GM18868 (cell line): ENCODE measurements around the gene DNAJC27.

ENCODE experiments used
- ATAC-seq: cut with Tn5 transposase; IDR thresholded peaks from one replicate; pipeline ENCODE4 v1.9.1; 2021; ENCODE audit warnings: mild to moderate bottlenecking, moderate library complexity; ENCODE audit not compliant: unreplicated experiment

DNAJC27 gene

DNA sequence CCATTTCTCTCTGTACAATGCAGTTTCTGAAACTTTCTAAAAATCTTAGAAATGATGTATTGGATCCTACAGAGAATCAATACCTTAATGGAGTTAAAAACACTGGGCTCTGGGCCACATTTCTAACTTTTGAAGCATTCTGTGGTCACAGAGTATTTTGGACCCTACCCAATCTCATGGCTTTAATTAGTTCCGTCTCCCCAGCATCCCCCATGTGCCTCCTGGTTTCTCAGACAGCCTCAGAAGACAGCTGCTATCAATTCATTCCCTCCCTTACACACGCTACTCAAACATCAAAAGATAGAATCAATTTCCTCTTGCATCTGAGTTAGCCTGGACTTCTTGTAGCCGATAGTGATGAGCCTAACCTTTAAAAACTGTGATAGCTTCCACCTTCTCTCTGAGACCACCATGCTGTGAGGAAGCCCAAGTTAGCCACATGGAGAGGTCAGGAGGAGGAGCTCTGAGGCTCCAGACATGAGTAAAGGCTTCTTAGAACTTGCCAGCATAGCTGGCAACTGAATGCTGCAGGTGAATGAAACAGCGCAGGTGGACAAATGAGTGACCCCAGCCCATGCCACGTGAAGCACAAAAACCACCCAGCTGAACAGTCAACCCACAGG, 62.1 kb downstream of the DNAJC27 start:
- ATAC-seq, result no peak

DNA sequence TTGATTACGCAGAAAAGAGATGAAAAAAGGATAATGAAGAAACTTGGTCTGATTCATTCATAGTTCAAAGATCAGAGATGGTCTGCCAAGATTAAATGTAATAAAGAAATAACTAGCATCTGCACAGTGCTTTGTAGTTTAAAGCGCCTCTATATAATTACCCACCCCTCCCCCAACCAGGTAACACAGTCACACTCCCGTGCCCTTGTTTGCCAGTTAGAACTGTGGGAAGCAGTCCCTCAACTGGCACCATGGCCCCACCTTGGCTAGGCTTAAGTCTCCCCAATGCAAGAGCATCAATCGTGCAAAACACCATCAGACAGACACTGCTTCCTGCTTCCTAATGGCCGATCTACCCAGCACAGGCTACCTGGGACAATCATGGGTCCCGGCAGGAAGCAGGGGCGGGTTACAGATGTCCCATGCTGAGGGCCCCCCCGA, 63.3 kb downstream of the DNAJC27 start:
- no peak for ATAC-seq

- no peak for ATAC-seq
Measured at GRCh38 chr2:24907116-24907515, 64.6 kb downstream of the DNAJC27 start.

- ATAC-seq, result no peak
Measured at GRCh38 chr2:24906466-24906865, 65.3 kb downstream of the DNAJC27 start.

- ATAC-seq, result no peak
Measured at GRCh38 chr2:24903161-24904103, 68.3 kb downstream of the DNAJC27 start.

DNA sequence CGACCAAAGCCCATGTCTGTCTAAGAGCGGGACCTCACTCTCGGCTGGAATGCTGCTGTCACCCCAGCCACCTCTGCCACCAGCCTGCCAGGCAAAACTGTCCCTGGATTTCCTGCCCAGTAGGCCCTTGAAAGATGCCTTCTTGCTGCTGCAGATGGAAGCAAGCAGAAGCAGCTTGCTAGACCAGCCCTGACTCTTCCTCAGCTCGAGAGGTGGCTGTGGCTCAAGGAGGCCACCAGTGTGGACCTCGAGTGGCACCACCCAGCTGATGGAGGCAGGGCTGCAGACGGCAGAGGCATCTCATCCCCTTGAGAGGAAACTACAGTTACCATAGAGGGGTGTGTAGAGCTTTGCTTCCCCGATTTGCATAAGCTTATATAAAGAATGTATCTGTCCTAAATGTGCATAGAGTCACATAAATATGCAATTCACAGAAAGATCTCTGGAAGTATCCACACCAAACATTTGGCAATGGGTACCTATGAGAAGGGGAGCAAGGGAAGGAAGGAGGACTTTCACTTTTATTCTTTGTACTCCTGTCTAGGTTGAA, 72.3 kb downstream of the DNAJC27 start:
- ATAC-seq, result no peak

DNA sequence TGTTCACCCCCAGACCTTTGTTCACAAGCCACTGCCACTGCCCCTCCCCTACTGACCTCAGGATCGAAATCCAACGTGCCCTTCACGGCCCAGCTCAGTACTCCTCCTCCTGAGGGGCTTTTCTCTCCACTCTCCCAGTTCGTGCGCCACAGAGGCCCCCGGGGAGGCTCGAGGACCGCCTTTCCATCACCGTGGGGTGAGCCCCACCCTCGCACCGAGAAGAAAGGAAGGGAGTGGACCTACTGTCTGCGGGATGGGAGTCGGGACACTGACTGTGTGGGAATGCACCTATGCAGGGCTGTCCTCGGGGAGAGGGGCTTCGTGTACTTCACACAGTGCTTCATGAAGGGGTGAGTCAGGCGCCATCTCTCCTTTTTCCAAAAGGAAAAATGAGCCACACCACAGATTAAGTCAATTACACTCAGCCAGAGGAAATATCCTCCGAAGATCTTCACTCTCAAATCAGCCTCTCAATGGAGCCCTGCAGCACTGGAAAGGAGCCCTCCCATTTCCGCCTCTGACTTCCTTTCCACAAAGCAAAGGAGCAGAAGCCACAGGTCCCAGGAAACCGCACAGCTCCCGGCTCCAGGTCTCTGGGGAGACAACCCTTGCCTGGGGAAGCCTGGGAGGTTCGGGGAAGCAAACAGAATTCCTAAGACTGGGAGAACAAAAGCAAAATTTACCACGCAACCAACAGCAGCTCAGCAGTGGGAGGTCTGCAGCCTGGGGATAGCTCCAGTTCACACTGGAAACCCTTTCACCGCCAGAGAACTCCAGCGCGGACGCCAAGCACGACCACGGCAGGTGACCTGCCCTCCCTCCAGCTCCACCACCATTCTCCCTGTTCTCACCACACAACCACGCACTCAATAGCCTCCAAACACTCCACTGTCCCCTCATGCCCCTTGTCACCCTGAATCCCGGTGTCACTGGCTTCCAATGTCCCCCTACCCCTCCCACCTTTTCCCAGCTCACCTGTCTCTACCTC, 73.3 kb downstream of the DNAJC27 start:
- ATAC-seq, result no peak

GRCh38 chr2:24894750-24895149, 77.0 kb downstream of the DNAJC27 start:
- no peak for ATAC-seq

DNA sequence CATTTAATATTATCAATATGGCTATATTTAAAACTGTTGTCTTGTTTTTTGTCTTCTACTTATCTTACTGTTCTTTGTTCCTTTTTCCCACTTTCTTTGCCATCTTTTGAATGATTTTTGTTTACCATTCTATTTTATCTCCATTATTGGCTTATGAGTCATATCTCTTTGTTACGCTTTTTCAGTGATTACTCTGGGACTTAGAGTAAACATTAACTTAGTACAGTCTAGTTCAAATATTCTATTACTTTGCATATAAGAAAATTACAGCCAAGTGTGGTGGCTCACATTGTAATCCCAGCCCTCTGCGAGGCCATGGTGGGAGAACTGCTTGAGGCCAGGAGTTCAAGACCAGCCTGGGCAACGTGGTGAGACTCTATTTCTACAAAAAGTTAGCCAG, 77.8 kb downstream of the DNAJC27 start:
- no peak for ATAC-seq
